Peyer's patch (tissue), 4 donors: Measurements from ENCODE around the gene STAT4. TPM values are rescaled to one million over a fixed set of nuclear protein-coding genes. Genes with fewer than 3 reads are reported as not detected.

Experiments
- DNase-seq, 3 donors: peaks; one replicate each; pipeline ENCODE4 v3.0.0-alpha.2; 2017 to 2019
- H3K27ac ChIP-seq, 4 donors: fragments of 200-600 bp; sonication (generic); one replicate each; pipeline ENCODE4 v1.5.1; 2016 to 2019
- H3K27me3 ChIP-seq, 2 donors: fragments of 200-600 bp; sonication (generic); one replicate each; pipeline ENCODE4 v1.5.1; 2019
- H3K36me3 ChIP-seq, 3 donors: fragments of 200-600 bp; sonication (generic); one replicate each; pipeline ENCODE4 v1.5.1; 2016 to 2019
- H3K4me1 ChIP-seq, 4 donors: fragments of 200-600 bp; sonication (generic); one replicate each; pipeline ENCODE4 v1.5.1; 2016 to 2019
- H3K4me3 ChIP-seq, 4 donors: fragments of 200-600 bp; sonication (generic); 1 replicate in 3 of 4; 2 replicates in 1 of 4; pipeline ENCODE4 v1.5.1; 2016 to 2019; ENCODE audit warnings: mild to moderate bottlenecking in 1 of 4
- H3K9me3 ChIP-seq, 4 donors: fragments of 200-600 bp; sonication (generic); one replicate each; pipeline ENCODE4 v1.5.1; 2016 to 2019; ENCODE audit warnings: mild to moderate bottlenecking in 1 of 4
- POLR2A ChIP-seq, 2 donors: fragments of 450-650 bp; IDR thresholded peaks; one replicate each; pipeline ENCODE4 v1.5.1; 2017; ENCODE audit warnings: antibody characterized with exemption in 2 of 2, mild to moderate bottlenecking in 2 of 2, moderate library complexity in 2 of 2
- total RNA-seq, 4 donors: library from RNA; depleted of rRNA; stranded (reverse); fragments of >200 nt; gene quantifications; one replicate each; pipeline ENCODE4 v1.1.0, GENCODE V29; 2016
- TF ChIP-seq, protein P1 (sequence below), 6 experiments: fragments of 450-650 bp in 4 of 6; fragments of 200-600 bp in 2 of 6; sonication (generic) in 1 of 6; IDR thresholded peaks; one replicate each; pipeline ENCODE4 v1.5.1; 2017 to 2019; ENCODE audit warnings: antibody characterized with exemption in 6 of 6, mild to moderate bottlenecking in 3 of 6, moderate library complexity in 1 of 6

The STAT4 gene
- total RNA-seq, 4 donors from 2014 or later: 5.0 to 18.2 (median 5.9) TPM

DNA sequence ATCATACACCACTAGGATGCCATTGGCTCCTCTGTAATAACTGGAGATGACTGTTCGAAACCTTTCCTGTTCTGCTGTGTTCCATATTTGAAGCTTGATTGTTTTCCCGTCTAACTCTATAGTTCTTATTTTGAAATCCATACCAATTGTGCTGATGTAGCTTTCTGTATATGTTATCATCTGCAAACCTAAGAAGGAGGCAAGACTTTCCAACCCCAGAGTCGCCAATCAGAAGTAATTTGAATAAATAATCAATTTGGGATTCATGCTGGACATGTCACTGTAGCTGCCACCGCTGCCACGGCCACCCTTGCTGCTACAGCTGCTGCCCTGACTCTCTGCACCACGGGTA, 157.5 kb downstream of the STAT4 start:
- Histone ChIP-seq H3K4me1 (no peaks in the 10 kb centered on the region), H3K4me3 (no peak overlapping the region), H3K27ac (no peak overlapping the region), H3K27me3 (no peaks in the 10 kb centered on the region), H3K36me3 (peaks cover 0 to 94% (median 8%) of the 10 kb centered on the region in 3 donors), H3K9me3 (no peaks in the 10 kb centered on the region)
- DNase-seq: no peak
- no peak for TF ChIP-seq POLR2A (IDR thresholded peaks at IDR 0.05)
- TF ChIP-seq, protein P1, sequence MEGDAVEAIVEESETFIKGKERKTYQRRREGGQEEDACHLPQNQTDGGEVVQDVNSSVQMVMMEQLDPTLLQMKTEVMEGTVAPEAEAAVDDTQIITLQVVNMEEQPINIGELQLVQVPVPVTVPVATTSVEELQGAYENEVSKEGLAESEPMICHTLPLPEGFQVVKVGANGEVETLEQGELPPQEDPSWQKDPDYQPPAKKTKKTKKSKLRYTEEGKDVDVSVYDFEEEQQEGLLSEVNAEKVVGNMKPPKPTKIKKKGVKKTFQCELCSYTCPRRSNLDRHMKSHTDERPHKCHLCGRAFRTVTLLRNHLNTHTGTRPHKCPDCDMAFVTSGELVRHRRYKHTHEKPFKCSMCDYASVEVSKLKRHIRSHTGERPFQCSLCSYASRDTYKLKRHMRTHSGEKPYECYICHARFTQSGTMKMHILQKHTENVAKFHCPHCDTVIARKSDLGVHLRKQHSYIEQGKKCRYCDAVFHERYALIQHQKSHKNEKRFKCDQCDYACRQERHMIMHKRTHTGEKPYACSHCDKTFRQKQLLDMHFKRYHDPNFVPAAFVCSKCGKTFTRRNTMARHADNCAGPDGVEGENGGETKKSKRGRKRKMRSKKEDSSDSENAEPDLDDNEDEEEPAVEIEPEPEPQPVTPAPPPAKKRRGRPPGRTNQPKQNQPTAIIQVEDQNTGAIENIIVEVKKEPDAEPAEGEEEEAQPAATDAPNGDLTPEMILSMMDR (IDR thresholded peaks at IDR 0.05): no peak

DNA sequence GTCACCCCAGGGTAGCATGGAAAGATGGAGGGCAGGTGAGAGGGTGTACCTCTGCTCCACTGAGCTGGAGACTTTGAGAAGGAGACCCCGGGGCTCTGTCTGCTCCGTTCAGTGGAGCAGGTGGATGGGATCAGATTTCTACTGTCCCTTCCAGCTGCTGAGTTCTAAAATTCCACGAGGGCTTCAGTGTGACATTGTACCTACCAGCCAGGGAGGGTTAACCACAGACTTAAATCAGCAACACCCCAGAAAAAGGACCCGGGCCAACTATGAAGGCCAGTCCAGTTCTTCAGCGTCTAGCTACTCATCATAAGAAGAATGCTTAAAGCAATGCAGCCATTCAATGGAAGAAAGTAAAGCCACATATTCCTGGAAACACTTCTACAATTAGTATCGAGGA, 160.7 kb downstream of the STAT4 start:
- no peak for TF ChIP-seq POLR2A (IDR thresholded peaks at IDR 0.05)
- Histone ChIP-seq H3K27me3 (no peaks in the 10 kb centered on the region), H3K4me3 (no peak overlapping the region), H3K4me1 (no peaks in the 10 kb centered on the region), H3K27ac (no peak overlapping the region), H3K36me3 (peaks cover 0 to 94% (median 5%) of the 10 kb centered on the region in 3 donors), H3K9me3 (no peaks in the 10 kb centered on the region)
- no peak for DNase-seq

DNA sequence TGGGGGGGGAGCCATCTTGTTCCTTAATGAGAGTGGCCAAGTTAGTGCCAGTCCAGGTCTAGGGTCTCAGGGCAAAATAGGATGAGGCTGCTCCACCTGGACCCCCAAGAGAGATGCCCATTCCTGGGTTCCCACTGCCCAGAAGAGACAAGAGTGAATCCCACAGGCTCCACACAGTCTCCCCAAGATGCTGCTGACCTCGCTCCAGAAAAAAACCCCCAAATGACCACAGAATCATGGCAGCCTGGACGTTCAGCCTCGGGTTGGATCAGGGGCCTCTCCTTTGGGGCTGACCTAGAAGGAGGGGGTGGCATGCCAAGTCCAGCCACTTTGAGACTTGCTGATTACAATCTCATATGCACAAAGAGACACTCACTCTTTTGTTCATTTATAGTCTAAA, 161.9 kb downstream of the STAT4 start:
- no peak for TF ChIP-seq POLR2A (IDR thresholded peaks at IDR 0.05)
- TF ChIP-seq, protein P1 (IDR thresholded peaks at IDR 0.05): no peak
- H3K36me3 ChIP-seq: peaks cover 0 to 94% (median 5%) of the 10 kb centered on the region in 3 donors
- no peaks in the 10 kb centered on the region for H3K9me3 ChIP-seq
- no peak overlapping the region for H3K27ac ChIP-seq
- no peak for DNase-seq
- no peaks in the 10 kb centered on the region for H3K27me3 ChIP-seq
- H3K4me3 ChIP-seq: no peak overlapping the region
- H3K4me1 ChIP-seq: no peaks in the 10 kb centered on the region

DNA sequence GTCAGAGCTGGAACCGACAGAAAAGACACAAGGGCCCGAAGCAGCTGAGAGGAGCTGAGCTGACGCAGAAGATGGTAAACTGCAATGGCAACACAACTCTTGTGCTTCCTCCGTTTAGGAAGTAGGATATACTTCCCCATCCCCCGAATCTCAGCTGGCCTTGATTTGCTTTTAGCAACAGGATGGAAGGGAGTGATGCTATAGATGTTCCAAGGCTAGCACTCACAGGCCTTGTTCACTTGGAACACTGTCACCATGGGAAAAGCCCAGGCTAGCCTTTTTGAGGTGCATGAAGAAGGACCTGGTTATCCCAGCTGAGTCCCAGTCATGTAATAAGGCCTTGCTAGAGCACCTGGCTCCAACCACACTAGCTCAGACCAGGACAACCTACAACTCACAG, 162.9 kb downstream of the STAT4 start:
- Histone ChIP-seq H3K27ac (no peak overlapping the region), H3K27me3 (no peaks in the 10 kb centered on the region), H3K4me1 (no peaks in the 10 kb centered on the region), H3K9me3 (no peaks in the 10 kb centered on the region), H3K4me3 (no peak overlapping the region), H3K36me3 (peaks cover 0 to 94% (median 13%) of the 10 kb centered on the region in 3 donors)
- TF ChIP-seq, protein P1 (IDR thresholded peaks at IDR 0.05): no peak
- no peak for TF ChIP-seq POLR2A (IDR thresholded peaks at IDR 0.05)
- no peak for DNase-seq

DNA sequence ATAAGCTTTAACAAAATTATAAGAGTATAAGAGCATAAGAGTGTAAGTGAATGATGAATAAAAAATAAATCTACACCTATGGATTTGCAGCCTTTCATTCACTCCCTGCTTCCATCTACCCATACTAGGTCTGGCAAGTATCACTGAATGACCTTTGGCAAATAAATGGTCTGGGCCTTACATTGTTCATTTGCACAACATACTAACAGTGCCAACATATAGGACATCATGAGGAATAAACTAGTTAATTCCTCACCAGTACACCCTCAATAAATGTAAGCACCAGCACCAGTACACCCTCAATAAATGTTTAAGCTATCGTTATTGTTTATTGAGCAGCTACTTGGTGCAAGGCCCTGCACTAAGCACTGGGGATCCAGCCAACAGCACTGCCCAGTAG, 163.7 kb downstream of the STAT4 start:
- TF ChIP-seq POLR2A (IDR thresholded peaks at IDR 0.05): no peak
- TF ChIP-seq, protein P1 (IDR thresholded peaks at IDR 0.05): no peak
- H3K9me3 ChIP-seq: no peaks in the 10 kb centered on the region
- peaks cover 0 to 98% (median 16%) of the 10 kb centered on the region in 3 donors for H3K36me3 ChIP-seq
- no peak overlapping the region for H3K27ac ChIP-seq
- H3K4me3 ChIP-seq: no peak overlapping the region
- H3K27me3 ChIP-seq: no peaks in the 10 kb centered on the region
- no peak for DNase-seq
- no peaks in the 10 kb centered on the region for H3K4me1 ChIP-seq

DNA sequence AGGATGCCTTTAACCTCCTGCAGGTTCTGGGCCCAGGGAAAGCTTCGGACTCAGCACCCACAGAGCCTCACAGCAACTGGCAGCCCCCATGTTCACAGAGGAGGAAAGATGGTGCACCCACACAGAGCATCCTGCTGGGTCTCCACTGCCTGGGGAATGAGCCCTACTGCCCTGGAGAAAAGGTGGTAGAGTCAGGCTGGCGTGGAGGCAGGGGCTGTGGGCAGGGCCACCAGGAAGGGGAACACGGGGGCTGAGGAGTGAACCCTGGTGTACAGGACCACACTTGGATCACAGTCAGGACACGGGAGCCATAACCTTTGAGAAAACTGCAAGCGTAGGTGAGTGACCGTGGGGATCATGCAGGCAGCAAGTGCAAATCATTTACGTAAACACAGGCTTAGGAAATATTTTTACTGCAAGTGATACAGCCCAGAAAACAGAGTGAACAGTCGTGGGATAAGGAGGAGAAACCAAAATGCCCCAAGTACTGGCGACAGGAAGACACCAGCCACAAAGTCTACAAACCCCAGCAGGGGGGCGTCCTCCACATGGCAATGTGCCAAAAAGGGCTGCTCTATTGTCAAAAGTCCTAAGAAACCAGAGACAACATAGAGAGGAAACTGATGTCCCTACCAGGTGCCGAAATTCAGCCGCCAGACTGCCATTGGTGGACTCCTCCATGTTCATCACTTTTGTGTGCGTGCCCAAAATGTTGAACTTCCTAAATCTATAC, 164.4 kb downstream of the STAT4 start:
- no peak overlapping the region for H3K27ac ChIP-seq
- peaks cover 0 to 100% (median 15%) of the 10 kb centered on the region in 3 donors for H3K36me3 ChIP-seq
- H3K9me3 ChIP-seq: no peaks in the 10 kb centered on the region
- no peak for DNase-seq
- no peak for TF ChIP-seq POLR2A (IDR thresholded peaks at IDR 0.05)
- no peaks in the 10 kb centered on the region for H3K27me3 ChIP-seq
- no peaks in the 10 kb centered on the region for H3K4me1 ChIP-seq
- H3K4me3 ChIP-seq: no peak overlapping the region
